HG02798 (cell line): ENCODE results near the gene TTYH3.

Source experiments
- ATAC-seq: cut with Tn5 transposase; IDR thresholded peaks from one replicate; pipeline ENCODE4 v1.9.1; 2021; ENCODE audit warnings: mild to moderate bottlenecking; ENCODE audit not compliant: unreplicated experiment, poor library complexity

The TTYH3 gene

GRCh38 chr7:2645274-2645868 lies 13.6 kb downstream of the TTYH3 start:
- no peak for ATAC-seq

- ATAC-seq = no peak
These were observed 14.5 kb downstream of the TTYH3 start for GRCh38 chr7:2646336-2646679.

GRCh38 chr7:2646680-2647571 lies 15.1 kb downstream of the TTYH3 start:
- no peak for ATAC-seq

- ATAC-seq = no peak
These were observed 15.9 kb downstream of the TTYH3 start for GRCh38 chr7:2647594-2648172.

DNA sequence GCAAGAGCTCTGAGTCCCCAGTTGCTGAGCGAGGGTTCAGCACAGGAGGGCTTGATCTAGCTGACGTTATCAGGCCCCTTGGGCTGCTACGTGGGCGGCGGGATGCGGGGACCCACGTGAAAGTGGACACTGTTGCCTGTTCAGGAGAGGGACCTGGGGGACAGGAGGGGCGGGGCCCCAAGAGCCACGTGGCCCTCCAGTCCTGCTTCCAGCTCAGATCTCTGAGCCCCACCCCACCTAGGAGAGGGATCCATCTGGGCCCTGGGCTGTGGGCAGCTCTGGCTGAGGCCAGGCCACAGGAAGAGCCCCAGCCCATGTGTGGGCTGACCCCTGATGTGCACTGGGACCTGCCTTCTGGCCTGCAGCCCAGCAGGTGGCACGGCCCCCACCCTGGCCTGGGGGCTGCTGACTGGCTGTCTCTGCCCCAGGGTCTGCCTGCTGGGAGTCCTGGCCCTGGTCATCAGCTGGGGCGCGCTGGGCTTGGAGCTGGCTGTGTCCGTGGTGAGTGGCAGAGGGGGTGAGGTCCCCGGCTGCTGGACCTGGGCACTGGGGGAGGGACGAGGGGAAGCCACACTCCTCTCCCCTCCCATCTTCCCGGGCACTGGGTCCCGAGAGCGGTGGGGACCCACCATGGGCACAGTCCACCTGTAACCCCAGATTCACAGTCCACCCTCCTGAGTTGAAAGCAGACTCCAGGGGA lies 17.5 kb downstream of the TTYH3 start:
- no peak for ATAC-seq

DNA sequence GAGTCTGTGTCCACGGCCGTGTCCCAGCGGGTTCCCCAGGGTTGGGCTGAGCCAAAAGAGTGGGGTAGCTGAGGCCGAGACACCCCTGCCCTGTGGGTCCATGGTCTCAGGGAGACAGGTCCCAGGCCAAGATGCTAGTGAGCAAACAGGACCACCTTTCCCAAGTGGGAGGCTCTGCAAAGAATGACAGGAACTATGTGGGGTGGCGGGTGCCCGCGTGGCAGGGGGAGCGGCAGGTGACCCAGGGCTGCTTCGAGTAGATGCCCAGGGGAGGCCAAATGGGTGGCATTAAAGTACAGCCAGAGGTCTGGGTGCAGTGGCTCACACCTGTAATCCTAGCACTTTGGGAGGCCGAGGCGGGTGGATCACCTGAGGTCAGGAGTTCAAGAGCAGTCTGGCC lies 18.2 kb downstream of the TTYH3 start:
- no peak for ATAC-seq

- ATAC-seq = no peak
These were observed 18.7 kb downstream of the TTYH3 start for GRCh38 chr7:2650451-2650850.

GRCh38 chr7:2651336-2651735 lies 19.6 kb downstream of the TTYH3 start:
- no peak for ATAC-seq

- ATAC-seq = no peak
These were observed 20.3 kb downstream of the TTYH3 start for GRCh38 chr7:2651847-2652735.

DNA sequence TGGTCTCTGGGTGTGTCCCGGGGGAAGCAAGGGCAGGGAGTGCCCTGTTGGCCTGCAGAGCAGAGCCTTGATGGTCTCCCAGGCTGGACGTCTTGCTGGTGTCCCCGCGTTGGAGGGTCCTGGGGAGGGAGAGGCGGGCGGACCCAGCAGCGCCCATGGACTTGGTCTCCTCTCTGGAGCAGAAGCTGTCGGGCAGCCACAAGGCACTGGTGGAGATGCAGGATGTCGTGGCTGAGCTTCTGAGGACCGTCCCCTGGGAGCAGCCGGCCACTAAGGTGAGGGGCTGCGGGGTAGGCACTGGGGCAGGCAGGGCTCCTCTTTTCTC lies 20.9 kb downstream of the TTYH3 start:
- ATAC-seq = no peak

DNA sequence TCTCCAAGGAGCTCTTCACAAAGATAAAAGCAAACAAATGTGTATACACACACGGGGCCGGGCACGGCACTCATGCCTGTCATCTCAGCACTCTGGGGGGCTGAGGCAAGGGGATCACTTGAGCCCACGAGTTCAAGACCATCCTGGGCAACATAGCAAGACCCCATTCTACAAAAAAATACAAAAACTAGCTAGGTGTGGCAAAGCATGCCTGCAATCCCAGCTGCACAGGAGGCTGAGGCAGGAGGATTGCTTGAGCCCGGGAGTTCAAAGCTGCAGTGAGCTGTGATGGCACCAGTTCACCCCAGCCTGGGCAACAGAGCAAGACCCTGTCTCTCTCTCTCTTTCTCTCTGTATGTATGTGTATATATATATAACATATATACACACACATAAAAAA lies 22.3 kb downstream of the TTYH3 start:
- ATAC-seq = no peak

DNA sequence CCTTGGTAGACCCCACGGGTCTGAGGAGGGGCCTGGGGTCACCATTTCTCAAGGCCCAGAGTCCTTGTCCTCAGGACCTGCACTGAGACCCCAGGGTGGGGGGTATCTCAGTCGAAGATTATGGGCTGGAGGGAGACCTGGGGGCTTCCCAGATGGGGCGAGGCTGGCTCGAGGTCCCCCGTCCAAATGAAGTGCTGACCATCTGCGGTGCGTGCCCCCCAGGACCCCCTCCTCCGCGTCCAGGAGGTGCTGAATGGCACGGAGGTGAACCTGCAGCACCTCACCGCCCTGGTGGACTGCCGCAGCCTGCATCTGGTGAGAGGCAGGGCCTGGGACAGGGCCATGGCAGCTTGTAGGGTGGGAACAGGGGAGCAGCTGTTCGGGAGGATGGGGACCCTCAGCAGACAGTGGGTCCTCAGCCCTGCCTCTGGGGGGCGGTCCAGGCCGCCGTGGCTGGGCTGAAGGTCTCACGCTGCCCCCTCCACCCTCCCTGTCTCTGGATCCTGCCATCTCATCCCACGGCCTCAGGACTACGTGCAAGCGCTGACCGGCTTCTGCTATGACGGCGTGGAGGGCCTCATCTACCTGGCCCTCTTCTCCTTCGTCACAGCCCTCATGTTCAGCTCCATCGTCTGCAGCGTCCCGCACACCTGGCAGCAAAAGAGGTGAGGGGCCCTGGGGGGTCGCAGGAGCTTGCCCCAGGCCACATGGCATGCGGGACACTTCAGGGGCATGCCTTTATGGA lies 24.3 kb downstream of the TTYH3 start:
- no peak for ATAC-seq

- ATAC-seq = no peak
These were observed 25.4 kb downstream of the TTYH3 start for GRCh38 chr7:2657208-2657607.

- no peak for ATAC-seq
These were observed 26.3 kb downstream of the TTYH3 start for GRCh38 chr7:2657920-2658671.

DNA sequence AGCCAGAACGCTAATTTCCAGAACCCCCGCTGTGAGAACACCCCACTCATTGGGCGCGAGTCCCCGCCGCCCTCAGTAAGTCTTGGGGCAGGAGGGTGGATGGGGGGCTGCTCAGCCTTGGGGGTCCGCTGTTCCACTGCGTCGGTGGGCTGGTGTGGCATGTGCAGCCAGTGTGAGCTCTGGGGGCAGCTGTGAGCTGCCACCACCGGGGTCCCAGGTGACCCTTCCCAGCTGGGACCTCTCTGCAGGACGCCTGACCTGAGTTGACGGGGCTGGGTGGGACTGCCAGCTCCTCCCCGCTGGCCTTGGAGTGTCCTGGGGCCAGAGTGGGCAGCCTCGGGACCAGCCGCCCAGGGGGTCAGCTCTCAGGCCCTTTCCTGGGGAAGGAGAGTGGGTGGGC lies 27.2 kb downstream of the TTYH3 start:
- ATAC-seq = no peak

- no peak for ATAC-seq
These were observed 28.0 kb downstream of the TTYH3 start for GRCh38 chr7:2659556-2660358.

GRCh38 chr7:2660359-2661095 lies 28.7 kb downstream of the TTYH3 start:
- ATAC-seq = no peak

GRCh38 chr7:2661096-2661449 lies 29.3 kb downstream of the TTYH3 start:
- no peak for ATAC-seq
